K562 (cell line): ENCODE data around the gene TKT. TPM values are rescaled to one million over a fixed set of nuclear protein-coding genes. Genes with fewer than 3 reads are reported as not detected.

Source experiments
- ARID2 ChIP-seq: fragments of 450-650 bp; IDR thresholded peaks from 2 replicates; pipeline ENCODE4 v1.6.1; 2017; ENCODE audit warnings: antibody characterized with exemption, mild to moderate bottlenecking
- FOXK1 ChIP-seq: sonication (generic); formaldehyde crosslinking; IDR thresholded peaks from 2 replicates; pipeline ENCODE4 v1.8.0; 2022; ENCODE audit warnings: missing genetic modification reagents, mild to moderate bottlenecking, borderline replicate concordance
- HDAC2 ChIP-seq: fragments of 450-650 bp; IDR thresholded peaks from 2 replicates; pipeline ENCODE4 v1.6.1; 2016; ENCODE audit warnings: mild to moderate bottlenecking
- HMGN3 ChIP-seq: IDR thresholded peaks from 2 replicates; pipeline ENCODE4 v1.6.1; 2011; ENCODE audit warnings: borderline replicate concordance, low read depth, mild to moderate bottlenecking, mixed read lengths, low read length; ENCODE audit not compliant: insufficient read length; ENCODE audit errors: extremely low read depth
- RBM25 ChIP-seq: fragments of 200-400 bp; formaldehyde crosslinking; IDR thresholded peaks from 2 replicates; pipeline ENCODE4 v1.6.1; 2018; ENCODE audit warnings: low read length, low read depth, moderate library complexity; ENCODE audit not compliant: severe bottlenecking
- SMARCB1 ChIP-seq: IDR thresholded peaks from 2 replicates; pipeline ENCODE4 v1.6.1; 2011; ENCODE audit warnings: improper control_type of control experiment, low read depth; ENCODE audit not compliant: insufficient read length
- SNIP1 ChIP-seq: fragments of 450-650 bp; IDR thresholded peaks from 2 replicates; pipeline ENCODE4 v1.7.1; 2017; ENCODE audit warnings: low read depth, mild to moderate bottlenecking
- ZNF395 ChIP-seq: fragments of 200-800 bp; sonication (Bioruptor generic); IDR thresholded peaks from 2 replicates; pipeline ENCODE4 v1.6.1; 2017; ENCODE audit warnings: missing genetic modification characterization, missing compliant biosample characterization
- ZNF436 ChIP-seq: fragments of 250-450, 450-650 bp; sonication (Bioruptor Pico); formaldehyde crosslinking; IDR thresholded peaks from 2 replicates; pipeline ENCODE4 v1.7.0; 2020; ENCODE audit warnings: mild to moderate bottlenecking
- ZNF592 ChIP-seq: fragments of 450-650 bp; IDR thresholded peaks from 2 replicates; pipeline ENCODE4 v1.6.1; 2017; ENCODE audit warnings: antibody characterized with exemption, mild to moderate bottlenecking
- polyA plus RNA-seq, 8 experiments: library from polyadenylated mRNA; depleted of rRNA in 4 of 8; stranded (reverse) in 5 of 8; unstranded in 3 of 8; fragments of >200 nt; fragmentation: Nextera tagmentation in 2 of 8; fragmentation: Illumina TruSeq in 1 of 8; extraction: Ambion mirVana in 2 of 8; extraction: Trizol in 1 of 8; gene quantifications; 2 replicates each; pipeline versions ENCODE4 v1.2.1 to v1.2.3, GENCODE V29; 2011 to 2014; ENCODE audit warnings: inconsistent platforms in 1 of 8, missing spikeins in 1 of 8
- total RNA-seq, 7 experiments: library from RNA; depleted of rRNA in 6 of 7; stranded (reverse); fragments of >200 nt in 6 of 7; fragmentation: Illumina TruSeq in 2 of 7; extraction: Trizol in 2 of 7; gene quantifications; 2 replicates each; pipeline versions ENCODE4 v1.2.1 to v1.2.3, GENCODE V29; 2011 to 2021; ENCODE audit warnings: low replicate concordance in 1 of 7

Gene TKT
- total and polyA plus RNA-seq, 9 of the 15 experiments (the other 6 are each of a cell fraction or from before 2014, with no cell fraction given), result 58.1 to 401 (median 187) TPM

- TF ChIP-seq RBM25, result peak; percentile 97
- TF ChIP-seq HMGN3, result peak; percentile 60
- no peak for TF ChIP-seq ARID2
- no peak for TF ChIP-seq ZNF436
- 0 out of 2 replicates have a peak, but pooled peaks have one; percentile 41 for TF ChIP-seq ZNF592
- TF ChIP-seq SNIP1, result no peak
- TF ChIP-seq HDAC2, result peak; percentile 99
- TF ChIP-seq FOXK1, result no peak
- no peak for TF ChIP-seq ZNF395 (CRISPR knock-in tag)
- TF ChIP-seq SMARCB1, result no peak
Measured at GRCh38 chr3:53255775-53256703, at the start of gene TKT (continued).
